GM12874 (cell line): ENCODE results near the gene MLLT6.

Experiments used
- TF ChIP-seq, protein P1 (sequence below): IDR thresholded peaks from 2 replicates; pipeline ENCODE4 v1.5.1; 2011; ENCODE audit warnings: low read depth, mild to moderate bottlenecking, control low read depth, low read length, moderate library complexity; ENCODE audit not compliant: insufficient read depth

The MLLT6 gene

DNA sequence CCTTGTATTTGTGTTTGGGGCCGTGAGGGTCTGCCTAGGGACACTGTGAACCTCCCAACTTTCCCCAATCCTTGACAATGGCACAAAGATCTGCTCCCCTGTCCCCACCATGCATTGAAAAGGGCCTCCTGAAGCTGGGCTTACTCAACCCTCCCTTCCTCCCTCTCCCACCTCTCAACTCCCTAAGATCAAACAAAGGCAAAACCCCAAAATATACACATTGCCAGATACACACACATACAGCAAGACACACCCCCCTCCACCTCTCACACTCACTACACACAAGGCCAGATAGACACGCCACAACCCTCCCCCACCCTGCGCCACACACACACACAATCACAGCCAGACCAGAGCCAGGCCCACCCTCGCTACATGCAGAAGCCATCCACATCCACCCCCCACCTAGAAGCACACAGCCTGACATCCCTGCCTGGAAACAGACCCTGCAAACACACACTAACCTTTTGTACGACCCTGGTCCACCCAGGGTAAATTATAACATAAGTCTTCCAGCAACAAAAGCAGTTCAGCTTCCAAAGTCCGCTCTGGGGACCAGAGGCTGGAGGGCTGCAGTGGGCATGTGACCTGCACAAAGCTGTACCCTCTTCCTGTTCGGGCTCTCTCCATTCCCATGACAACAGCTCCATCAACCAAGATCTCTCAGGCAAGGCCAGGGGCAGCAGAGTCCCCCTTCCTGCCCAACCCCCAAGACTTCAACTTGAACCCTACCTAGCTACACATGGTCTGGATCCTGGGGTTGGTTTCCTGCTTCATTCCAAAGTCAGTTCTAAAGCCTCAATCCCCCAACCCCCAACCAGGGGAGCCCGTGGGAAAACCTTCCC, 41.2 kb downstream of the MLLT6 start:
- TF ChIP-seq, protein P1, sequence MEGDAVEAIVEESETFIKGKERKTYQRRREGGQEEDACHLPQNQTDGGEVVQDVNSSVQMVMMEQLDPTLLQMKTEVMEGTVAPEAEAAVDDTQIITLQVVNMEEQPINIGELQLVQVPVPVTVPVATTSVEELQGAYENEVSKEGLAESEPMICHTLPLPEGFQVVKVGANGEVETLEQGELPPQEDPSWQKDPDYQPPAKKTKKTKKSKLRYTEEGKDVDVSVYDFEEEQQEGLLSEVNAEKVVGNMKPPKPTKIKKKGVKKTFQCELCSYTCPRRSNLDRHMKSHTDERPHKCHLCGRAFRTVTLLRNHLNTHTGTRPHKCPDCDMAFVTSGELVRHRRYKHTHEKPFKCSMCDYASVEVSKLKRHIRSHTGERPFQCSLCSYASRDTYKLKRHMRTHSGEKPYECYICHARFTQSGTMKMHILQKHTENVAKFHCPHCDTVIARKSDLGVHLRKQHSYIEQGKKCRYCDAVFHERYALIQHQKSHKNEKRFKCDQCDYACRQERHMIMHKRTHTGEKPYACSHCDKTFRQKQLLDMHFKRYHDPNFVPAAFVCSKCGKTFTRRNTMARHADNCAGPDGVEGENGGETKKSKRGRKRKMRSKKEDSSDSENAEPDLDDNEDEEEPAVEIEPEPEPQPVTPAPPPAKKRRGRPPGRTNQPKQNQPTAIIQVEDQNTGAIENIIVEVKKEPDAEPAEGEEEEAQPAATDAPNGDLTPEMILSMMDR, result no peak

DNA sequence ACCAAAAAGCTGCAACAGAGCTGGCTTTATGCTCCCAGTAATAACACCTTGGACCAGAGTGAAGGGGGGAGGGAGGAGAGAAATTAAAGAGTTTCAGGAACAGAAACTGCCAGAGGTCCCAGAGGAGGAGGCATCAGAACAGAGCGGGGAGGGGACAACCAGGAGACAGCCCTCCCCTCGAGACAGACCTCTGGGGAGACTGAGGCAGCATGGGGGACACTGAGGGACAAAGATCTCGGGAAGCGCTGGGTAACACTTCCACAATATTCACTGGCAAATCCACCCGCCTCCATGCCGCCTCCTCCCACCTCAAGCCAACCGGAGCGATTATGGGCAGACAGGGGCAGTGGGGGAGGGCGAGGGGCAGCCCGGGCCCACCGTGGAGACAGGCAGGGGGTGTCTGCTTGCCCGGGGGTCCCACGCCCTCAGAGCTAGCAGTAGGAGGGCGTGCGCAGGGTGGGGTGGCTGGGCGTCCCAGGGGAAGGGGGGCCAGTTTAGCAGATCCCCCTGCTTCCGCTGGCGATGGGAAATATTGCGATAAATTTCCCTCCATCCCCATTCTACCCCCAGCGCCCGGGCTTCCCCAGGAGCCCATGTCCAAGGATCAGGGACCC, 41.9 kb downstream of the MLLT6 start:
- TF ChIP-seq, protein P1, result no peak

DNA sequence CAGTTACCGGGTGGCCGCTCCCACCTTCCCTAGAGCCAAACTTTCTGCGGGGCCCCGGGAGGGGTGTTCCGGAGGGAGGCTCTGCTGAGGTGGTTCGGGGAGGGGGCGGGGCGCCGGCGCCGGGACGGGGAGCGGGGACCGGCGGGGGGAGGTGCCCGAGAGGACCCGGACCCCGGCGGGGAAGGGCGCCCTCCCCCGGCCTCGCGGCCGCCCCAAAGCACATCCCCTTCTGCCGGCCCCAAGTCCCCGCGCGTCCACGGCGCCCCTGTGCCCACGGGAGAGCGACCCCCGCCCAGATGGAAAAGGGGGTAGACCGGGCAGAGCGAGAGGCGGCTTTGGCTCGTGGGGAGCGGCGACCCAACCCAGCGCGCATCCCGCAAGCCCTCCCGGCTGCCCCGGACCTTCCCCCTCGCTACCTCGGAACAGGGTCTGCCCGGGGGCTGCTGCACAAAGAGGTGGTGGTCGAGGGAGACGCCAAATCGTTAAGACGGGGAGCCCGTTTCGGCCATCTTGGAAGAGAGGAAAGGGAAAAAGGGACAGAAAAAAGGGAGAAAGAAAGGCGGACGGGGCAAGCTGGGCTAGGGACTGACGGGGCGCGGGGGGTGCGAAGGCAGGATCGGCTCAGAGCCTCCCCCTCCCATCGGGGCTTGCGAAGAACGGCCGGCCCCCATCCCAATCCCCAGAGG, 42.5 kb downstream of the MLLT6 start:
- TF ChIP-seq, protein P1, result peak; percentile 60

DNA sequence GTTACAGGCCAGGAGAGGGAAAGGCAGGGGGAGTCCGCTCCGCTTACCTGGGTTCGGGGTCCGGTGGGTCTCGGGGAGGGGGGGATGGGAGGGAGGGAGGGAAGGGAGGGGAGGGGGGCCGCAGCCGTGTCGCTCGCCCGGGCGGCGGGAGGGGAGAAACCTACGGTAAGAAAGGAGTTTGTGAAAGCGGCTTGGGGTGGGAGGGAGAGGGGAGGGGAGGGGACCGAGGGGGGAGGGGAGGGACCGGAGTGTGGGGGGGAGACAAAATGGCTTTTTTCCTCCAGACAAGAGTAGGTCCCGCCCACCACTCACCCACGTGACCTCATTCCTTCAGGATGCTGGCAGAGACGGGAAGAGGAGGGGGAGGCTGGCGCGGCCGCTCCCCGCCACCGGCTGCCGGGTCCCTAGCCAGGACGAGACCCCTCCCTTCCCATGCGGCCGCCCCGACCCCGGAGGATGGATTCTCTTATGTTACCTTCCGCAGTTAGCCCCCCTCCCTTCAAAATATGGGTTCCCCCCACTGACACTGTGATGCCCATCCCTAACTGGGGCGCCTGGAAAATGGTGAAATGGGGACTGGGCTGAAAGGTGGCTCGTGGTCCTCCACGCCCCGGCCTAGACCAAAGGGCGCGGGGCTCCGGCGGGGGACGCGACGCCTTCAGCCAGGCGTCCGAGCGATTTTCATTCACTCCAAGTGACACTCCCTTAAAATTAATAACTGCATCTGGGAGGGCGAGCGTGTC, 43.2 kb downstream of the MLLT6 start, which contains the start of gene PCGF2:
TSS of gene PCGF2 (minus strand) at position 188 of the 743 bp plus-strand sequence. CDS start 7,934 bp downstream, outside the sequence.
- TF ChIP-seq, protein P1, result no peak

DNA sequence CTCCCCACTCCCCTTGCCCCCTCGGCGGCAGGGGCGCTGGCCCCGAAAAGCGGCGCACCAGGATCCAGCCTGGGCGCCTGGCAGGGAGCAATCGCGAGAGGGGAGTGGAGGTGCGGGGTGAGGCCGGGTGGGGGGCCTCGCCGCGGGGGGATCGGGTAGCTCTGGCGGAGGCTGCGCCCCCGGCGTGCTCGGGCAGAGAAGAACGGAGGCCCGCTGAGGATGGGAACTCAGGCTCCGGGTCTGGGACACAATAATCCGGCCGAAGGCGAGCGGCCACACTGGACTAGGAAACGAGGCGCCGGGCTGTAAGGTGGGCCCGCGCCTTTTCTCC, 43.8 kb downstream of the MLLT6 start:
- TF ChIP-seq, protein P1, result no peak

DNA sequence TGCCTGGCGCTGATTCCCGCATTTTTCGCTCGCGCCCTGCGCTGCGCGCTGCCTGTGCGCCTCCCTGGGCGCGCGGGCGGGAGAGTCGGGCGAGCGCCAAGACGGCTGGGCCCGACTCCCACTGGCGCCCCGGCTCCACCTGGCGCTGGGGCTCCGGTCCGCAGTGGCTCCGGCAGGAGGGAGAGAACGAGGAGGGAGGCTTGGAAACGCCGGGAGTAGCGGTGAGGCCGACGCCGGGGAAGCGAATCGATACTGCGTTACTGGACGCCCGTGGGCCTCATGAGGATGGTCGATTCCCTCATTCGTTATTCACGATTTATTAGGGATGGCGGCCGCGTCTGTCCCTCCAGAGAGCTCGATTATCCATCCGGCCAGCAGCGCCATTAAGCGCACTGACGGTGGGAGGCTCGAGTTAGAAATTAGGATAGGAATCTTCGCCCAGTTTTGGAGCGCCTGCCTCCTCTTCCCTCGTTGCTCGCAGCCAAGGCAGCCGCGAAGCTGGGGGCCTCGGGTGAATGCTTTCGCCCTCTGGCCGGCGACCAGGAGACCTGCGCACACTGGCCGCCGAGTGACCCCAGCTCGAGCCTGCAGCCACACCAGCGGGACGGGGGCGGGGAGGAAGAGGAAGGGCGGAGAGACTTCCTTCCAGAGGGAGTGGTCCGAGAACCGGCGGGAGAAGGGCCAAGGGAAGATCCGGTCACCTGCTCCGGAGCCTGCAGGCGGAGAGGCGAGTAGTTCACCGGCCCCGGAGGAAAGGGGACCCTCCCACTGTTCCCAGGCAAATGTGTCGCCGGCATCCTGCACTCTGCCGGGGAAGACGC, 44.4 kb downstream of the MLLT6 start:
- TF ChIP-seq, protein P1, result no peak
